G401.6 (cell line): ENCODE measurements around the gene ZNF584.
"Not testable (repeated sequence)": the region's sequence is repeated elsewhere in the genome, so short reads cannot be mapped to it uniquely, and the experiment has no call there.

Source experiments
- FAIRE-seq: peaks from 2 replicates; lab custom pipeline; 2012; peaks lifted over from hg19 to GRCh38; lab: Jason Lieb, UNC

Gene ZNF584

GRCh38 chr19:58385891-58386575, 22.4 kb upstream of the ZNF584 start:
- no peak for FAIRE-seq

- peak; percentile 96 for FAIRE-seq
Measured at GRCh38 chr19:58386576-58387337, 21.7 kb upstream of the ZNF584 start, which contains the start of gene RPS5. Gene RPS5, plus strand, starts transcription at chr19:58387269. Its CDS starts 869 bp downstream, at chr19:58388138.

- no peak for FAIRE-seq
Measured at GRCh38 chr19:58387338-58388174, 20.9 kb upstream of the ZNF584 start.

- no peak for FAIRE-seq
Measured at GRCh38 chr19:58388175-58388526, 20.3 kb upstream of the ZNF584 start.

DNA sequence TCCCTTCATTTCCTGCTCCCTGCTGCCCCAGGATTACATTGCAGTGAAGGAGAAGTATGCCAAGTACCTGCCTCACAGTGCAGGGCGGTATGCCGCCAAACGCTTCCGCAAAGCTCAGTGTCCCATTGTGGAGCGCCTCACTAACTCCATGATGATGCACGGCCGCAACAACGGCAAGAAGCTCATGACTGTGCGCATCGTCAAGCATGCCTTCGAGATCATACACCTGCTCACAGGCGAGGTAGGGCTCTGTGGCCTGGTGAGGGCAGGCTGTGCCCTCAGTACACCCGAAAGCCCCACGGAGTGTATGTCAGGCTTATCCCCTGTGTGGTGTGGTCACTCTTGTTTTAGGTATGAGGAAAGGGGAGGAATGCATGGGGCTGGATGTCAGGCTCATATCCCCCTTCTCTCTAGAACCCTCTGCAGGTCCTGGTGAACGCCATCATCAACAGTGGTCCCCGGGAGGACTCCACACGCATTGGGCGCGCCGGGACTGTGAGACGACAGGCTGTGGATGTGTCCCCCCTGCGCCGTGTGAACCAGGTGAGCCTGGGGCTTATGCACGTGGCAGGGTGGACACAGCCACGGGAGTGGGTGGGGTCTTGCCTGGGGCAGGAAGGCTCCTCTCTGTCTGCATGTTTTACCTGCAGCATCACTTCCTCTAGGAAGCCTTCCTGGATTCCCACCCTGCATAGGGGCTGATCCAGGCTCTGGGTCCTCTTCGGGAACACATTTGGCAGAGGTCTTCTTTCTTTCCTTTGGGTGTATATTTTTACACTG, 15.3 kb upstream of the ZNF584 start:
- FAIRE-seq = no peak

DNA sequence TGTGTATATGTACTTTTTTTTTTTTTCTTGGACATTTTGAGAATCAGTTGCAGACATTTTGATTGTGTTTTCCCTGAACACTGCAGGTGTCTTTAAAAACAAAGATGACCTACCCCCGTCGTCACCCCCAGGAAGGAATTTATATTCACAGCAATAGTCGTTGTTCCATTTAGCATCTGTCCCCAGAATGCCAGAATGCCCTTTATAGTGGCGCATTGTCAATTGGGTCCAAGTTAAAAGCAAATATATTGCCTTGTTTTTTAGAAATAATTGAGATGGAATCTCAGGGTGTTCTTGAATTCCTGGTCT, 14.8 kb upstream of the ZNF584 start:
- no peak for FAIRE-seq

DNA sequence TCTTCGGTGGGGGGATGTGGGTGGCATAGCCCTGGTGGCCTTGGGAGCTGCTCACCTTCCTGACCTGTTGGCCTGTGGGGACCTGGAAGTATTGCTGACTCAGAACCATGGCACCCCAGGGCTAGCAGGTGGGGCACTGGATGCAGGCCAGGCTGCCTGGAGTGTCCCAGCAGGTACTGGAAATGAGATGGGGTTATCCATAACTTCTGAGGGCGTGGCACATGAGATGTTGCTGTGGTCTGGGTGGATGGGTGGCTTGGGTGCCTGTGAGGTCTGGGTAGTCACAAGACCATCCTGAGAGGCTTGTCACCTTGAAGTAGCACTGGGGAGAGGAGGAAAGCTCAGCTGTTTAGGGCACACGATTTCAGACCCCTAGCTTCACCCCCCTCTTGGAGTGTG, 13.6 kb upstream of the ZNF584 start:
- FAIRE-seq = no peak

GRCh38 chr19:58395220-58395978, 13.1 kb upstream of the ZNF584 start, which contains the start of gene RNF225:
Gene RNF225, plus strand, starts transcription at chr19:58395656. Its CDS starts 434 bp downstream, at chr19:58396090.
- no peak for FAIRE-seq

DNA sequence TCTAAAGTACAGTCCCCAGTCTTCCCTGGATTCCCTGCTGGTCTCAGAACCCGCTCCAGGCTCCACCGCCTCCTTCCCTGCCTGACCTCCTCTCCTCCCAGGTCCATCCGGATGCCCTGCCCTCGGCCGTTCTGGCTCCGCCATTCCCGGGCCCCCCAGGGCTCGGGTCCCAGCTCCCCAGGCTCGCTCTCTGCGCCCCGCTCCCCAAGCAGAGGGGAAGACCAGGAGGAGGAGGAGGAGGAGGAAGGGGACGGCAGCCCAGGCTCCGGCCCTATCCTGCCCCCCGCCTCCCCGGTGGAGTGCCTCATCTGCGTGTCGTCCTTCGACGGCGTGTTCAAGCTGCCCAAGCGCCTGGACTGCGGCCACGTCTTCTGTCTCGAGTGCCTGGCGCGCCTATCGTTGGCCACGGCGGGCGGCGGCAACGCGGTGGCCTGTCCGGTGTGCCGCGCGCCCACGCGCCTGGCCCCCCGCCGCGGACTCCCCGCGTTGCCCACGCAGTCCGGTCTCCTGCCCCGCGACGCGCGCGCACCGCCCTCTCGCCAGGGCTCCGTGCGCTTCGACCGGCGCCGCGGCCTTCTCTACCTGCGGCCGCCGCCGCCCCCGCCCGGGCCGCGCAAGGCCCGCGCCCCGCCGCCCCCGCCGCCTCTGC, 12.3 kb upstream of the ZNF584 start:
- no peak for FAIRE-seq

- FAIRE-seq = no peak
Measured at GRCh38 chr19:58396691-58397532, 11.5 kb upstream of the ZNF584 start.

GRCh38 chr19:58397533-58398037, 10.9 kb upstream of the ZNF584 start:
- FAIRE-seq = no peak

DNA sequence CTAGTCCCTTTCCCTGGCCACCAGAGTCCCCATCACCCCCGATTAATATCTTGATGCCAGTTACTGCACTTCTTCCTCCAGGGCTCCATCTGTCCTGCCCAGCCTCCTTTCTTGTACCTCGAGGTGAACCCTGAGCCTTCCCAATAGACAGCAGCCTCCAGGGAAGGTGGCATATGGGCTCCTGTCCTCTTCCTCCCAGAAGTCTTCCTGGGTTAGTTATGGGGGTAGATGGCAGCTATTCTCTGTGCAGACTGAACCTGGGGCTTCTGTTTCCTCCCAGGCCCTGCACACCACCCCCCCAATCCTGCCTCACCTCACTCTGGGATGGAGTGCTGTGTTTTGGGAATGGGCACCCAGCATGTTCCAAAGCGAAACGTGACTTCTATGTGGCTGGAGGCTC, 10.4 kb upstream of the ZNF584 start:
- FAIRE-seq = no peak

GRCh38 chr19:58398545-58398944, 9.9 kb upstream of the ZNF584 start:
- no peak for FAIRE-seq

DNA sequence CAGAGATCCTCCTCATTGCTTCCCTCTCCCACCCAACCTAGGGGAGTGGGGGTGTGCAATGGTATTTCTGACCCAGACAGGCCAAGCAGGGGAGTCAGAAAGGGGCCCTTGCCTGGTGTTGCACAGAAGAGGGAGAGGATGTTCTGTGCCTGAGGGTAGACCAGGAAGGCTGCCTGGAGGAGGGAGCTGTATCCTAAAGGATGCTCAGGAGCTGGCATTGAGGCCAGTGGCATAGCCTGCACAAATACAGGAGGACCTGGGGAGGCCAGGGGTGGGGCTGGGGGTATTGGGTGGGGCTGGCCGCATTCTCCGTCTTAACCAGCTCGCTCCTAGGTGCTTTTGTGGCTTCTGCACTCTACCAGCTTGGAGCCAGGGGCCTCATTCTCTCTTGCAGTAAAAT, 8.5 kb upstream of the ZNF584 start:
- no peak for FAIRE-seq

DNA sequence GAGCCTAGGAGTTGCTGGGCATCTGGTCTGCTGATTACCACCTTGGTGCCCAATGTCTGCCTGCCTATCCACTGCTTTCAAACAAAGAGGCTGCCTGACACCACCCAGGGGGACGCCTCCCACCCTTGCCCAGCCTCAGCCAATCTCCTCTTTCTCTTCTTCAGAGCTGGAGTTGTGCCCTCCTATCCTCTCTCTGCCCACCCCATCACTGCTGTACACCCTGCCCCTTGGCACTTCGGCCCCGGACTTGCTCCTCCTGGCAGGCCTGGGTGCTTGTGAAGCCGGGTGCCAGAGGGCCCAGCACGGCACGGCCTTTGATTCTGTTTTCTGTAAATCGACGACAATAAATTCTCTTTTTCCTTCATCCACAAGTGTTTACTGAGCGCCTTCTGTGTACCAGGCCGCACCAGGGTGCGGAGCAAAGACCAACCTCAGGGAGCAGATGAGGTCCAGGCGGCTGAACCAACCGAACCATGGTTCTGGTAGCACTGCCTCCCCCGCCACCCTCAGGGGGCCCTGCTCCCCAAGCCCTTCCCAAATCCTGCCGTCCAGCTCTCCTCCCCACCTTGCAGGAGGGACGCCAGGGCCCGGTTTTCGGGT, 8.0 kb upstream of the ZNF584 start:
- FAIRE-seq = no peak

DNA sequence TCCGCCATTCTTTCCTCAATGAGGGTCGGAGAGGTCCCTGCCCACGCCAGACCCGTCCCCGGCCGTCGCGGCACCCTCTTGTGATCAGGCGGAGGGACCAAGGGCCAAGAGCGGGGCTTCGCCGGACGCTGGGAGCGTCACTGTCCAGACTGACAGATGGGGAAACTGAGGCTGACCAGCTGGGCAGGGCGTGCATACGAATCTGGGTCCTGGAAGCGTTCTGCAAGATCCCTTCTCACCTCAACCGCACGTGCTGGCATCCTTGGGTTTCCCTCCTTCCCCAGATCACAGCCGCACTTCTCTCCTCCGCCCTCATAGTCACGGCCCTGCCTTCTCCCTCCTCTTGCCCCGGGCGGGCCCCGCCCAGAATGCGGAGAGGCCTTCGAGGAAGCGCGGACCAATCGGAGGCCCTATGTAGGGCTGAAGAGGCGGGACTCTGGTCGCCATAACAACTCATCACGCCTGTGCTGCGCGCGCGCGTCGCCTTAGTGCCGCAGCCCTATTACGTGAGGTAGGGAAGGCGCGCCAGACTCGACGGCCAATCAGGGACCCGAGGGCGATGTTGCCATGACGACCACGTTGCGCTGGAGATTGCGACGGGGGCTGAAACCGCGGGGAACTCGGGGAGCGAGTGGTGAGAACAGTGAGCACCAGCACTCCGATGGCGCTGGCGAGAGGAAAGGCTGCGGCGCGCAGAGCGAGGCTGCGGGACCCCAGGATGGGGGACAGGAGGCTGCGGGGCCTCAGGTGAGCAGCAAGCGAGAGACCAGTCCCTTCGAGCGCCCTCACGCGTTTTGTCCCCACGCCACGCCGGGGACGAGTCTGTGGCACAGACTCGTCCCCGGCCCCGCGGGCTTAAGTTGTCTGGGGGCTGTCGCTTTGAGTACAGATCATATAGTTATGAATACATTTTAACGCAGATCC, 7.3 kb upstream of the ZNF584 start:
- peak; percentile 98 for FAIRE-seq

DNA sequence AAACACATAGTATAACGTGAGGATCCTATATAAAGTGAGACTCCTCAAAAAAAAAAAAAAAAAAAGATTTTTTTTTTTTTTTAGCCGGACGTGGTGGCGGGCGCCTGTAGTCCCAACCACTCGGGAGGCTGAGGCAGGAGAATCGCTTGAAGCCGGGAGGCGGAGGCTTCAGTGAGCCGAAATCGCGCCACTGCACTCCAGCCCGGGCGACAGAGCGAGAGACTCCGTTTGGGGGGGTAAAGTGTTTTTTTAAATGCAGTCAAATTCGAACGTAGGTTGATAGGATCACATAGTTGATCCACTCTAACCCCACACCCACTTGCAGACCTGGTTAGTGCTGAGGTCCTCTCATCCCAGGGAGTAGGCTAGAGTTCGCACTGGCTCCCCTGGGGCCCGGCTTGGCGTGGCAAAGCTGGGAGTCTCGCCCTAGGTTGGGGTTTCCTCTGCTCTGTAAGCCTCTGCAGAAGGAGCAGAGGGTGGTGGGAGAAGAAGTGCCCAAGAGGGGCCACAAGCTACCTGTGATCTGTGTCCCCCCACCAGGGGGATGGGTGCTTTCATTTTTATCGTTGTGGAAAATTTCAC, 6.5 kb upstream of the ZNF584 start:
- no peak for FAIRE-seq

- not testable (repeated sequence) for FAIRE-seq
Measured at GRCh38 chr19:58403920-58404478, 4.5 kb upstream of the ZNF584 start.
